OCI-LY7 (cell line): ENCODE measurements around the gene CCDC178. TPM values are rescaled to one million over a fixed set of nuclear protein-coding genes. Genes with fewer than 3 reads are reported as not detected.

Experiments
- BruUV-seq: library from RNA; stranded (reverse); fragments of 400-500 nt; replicated peaks from 2 replicates; lab custom pipeline; 2021; lab: Mats Ljungman, UMichigan
- CTCF ChIA-PET: fragments of 300-600 bp; sonication (Branson Sonifier 250); formaldehyde crosslinking; loops from one replicate; lab custom pipeline; 2022; ENCODE audit warnings: antibody characterized with exemption; ENCODE audit not compliant: unreplicated experiment; lab: Charles Lee
- POLR2A ChIA-PET: fragments of 300-600 bp; sonication (Branson Sonifier 250); formaldehyde crosslinking; loops from one replicate; lab custom pipeline; 2022; ENCODE audit warnings: antibody characterized with exemption; lab: Charles Lee
- DNase-seq: peaks from one replicate; pipeline ENCODE4 v3.0.0-alpha.2; 2015; ENCODE audit warnings: low spot score
- H2AFZ ChIP-seq: fragments of 200-600 bp; sonication (generic), shearing (Covaris generic); 2 replicates; pipeline ENCODE4 v1.6.1; 2014; ENCODE audit warnings: mild to moderate bottlenecking, antibody characterized with exemption, low read length, moderate library complexity
- H3K27ac ChIP-seq: fragments of 200-600 bp; sonication (generic); 2 replicates; pipeline ENCODE4 v1.5.1; 2014; ENCODE audit warnings: mixed run types, low read depth, mild to moderate bottlenecking, moderate library complexity, low read length, inconsistent platforms; ENCODE audit not compliant: poor library complexity, severe bottlenecking
- H3K36me3 ChIP-seq: fragments of 200-600 bp; sonication (generic); 2 replicates; pipeline ENCODE4 v1.6.1; 2014; ENCODE audit warnings: mild to moderate bottlenecking, antibody characterized with exemption, low read length, moderate library complexity, mixed read lengths; ENCODE audit not compliant: insufficient read depth
- H3K4me1 ChIP-seq: fragments of 200-600 bp; sonication (generic); 2 replicates; pipeline ENCODE4 v1.5.1; 2014; ENCODE audit warnings: mild to moderate bottlenecking, low read length; ENCODE audit not compliant: insufficient read depth, poor library complexity, severe bottlenecking
- H3K4me2 ChIP-seq: fragments of 200-600 bp; sonication (generic); 2 replicates; pipeline ENCODE4 v1.6.1; 2014; ENCODE audit warnings: mild to moderate bottlenecking, low read length
- H3K4me3 ChIP-seq: fragments of 200-600 bp; sonication (generic); 2 replicates; pipeline ENCODE4 v1.5.1; 2014; ENCODE audit warnings: mild to moderate bottlenecking, low read depth, low read length; ENCODE audit not compliant: poor library complexity, severe bottlenecking
- H3K79me2 ChIP-seq: fragments of 200-600 bp; sonication (generic); 2 replicates; pipeline ENCODE4 v1.6.1; 2016; ENCODE audit warnings: low read depth, mild to moderate bottlenecking, low read length, moderate library complexity, mixed read lengths; ENCODE audit not compliant: insufficient read depth
- H3K9me2 ChIP-seq: fragments of 200-600 bp; sonication (generic); 2 replicates; pipeline ENCODE4 v1.6.1; 2016; ENCODE audit warnings: mild to moderate bottlenecking, low read length, mixed read lengths; ENCODE audit not compliant: insufficient read depth
- H3K9me3 ChIP-seq: fragments of 200-600 bp; sonication (generic); 2 replicates; pipeline ENCODE4 v1.6.1; 2014; ENCODE audit warnings: mild to moderate bottlenecking, mixed run types, low read length, mixed read lengths
- H4K20me1 ChIP-seq: fragments of 200-600 bp; sonication (generic); 2 replicates; pipeline ENCODE4 v1.6.1; 2014; ENCODE audit warnings: mild to moderate bottlenecking, antibody characterized with exemption, low read length, moderate library complexity, mixed read lengths; ENCODE audit not compliant: insufficient read depth
- EZH2phosphoT487 ChIP-seq: fragments of 200-600 bp; sonication (generic); IDR thresholded peaks from 2 replicates; pipeline ENCODE4 v1.6.1; 2018; ENCODE audit warnings: low read depth, borderline replicate concordance, mild to moderate bottlenecking, mixed run types, antibody characterized with exemption, low read length, moderate library complexity, mixed read lengths
- intact Hi-C: fragments of 100-400 bp; cut with micrococcal nuclease; formaldehyde crosslinking; loops from one replicate; pipeline ENCODE4 v1.10.0; 2022; ENCODE audit not compliant: unreplicated experiment
- total RNA-seq, 2 experiments: library from RNA; depleted of rRNA in 1 of 2; stranded (reverse); fragments of >200 nt in 1 of 2; shearing (Covaris generic) in 1 of 2; gene quantifications; 2 replicates each; pipeline ENCODE4 v1.2.3, GENCODE V29; 2014 to 2022
- TF ChIP-seq, protein P1 (sequence below): fragments of 200-600 bp; sonication (generic); conservative IDR thresholded peaks from 2 replicates; pipeline ENCODE4 v1.5.1; 2014; ENCODE audit warnings: mild to moderate bottlenecking, antibody characterized with exemption, low read length, moderate library complexity, mixed read lengths

CCDC178 gene
- total RNA-seq, 2 experiments from 2014 or later: not detected

DNA sequence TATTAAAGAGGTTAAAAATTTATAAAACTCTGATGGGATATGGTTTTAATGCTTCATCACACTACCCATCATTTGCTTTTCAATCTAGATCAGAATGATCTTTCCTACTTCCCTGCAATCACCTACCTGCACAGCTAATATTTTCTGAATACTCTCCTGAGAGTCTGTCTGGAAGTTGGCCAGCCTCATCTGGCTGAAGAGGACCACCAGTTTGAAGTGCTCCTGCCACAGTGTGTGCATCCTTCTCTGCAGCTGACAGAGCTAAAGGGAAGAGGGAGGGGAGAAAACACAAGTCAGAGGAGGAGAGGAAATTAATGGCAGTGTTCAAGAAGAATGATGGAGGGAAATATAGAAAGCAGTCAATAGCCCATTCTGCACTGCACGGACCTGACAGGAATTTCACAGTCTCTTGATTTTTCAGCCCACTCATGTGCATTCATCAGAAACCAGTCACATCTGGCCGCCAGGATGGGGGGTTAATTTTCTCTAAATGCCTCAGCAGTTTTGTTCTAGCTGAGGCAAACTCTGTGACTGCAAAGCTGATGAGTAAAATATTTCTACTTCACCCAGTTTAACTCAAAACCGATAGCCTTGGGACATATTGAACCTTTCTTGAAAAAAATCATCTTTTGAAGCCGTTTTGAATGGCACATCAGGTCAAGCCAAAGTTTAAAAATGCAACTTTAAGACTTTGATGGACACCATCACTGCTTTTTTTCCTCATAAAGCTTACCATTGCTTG is 465.9 kb downstream of the CCDC178 start:
- Histone ChIP-seq H3K36me3 (no peaks in the 10 kb centered on the region), H3K4me1 (peaks cover 34% of the 10 kb centered on the region), H3K4me2 (peak overlapping the region; percentile 83), H2AFZ (peak overlapping the region; percentile 88), H3K4me3 (peak overlapping the region; percentile 59), H3K9me3 (no peaks in the 10 kb centered on the region), H3K79me2 (no peaks in the 10 kb centered on the region), H4K20me1 (no peaks in the 10 kb centered on the region), H3K9me2 (no peaks in the 10 kb centered on the region), H3K27ac (peak overlapping the region; percentile 78)
- TF ChIP-seq EZH2phosphoT487: no peak
- TF ChIP-seq, protein P1, sequence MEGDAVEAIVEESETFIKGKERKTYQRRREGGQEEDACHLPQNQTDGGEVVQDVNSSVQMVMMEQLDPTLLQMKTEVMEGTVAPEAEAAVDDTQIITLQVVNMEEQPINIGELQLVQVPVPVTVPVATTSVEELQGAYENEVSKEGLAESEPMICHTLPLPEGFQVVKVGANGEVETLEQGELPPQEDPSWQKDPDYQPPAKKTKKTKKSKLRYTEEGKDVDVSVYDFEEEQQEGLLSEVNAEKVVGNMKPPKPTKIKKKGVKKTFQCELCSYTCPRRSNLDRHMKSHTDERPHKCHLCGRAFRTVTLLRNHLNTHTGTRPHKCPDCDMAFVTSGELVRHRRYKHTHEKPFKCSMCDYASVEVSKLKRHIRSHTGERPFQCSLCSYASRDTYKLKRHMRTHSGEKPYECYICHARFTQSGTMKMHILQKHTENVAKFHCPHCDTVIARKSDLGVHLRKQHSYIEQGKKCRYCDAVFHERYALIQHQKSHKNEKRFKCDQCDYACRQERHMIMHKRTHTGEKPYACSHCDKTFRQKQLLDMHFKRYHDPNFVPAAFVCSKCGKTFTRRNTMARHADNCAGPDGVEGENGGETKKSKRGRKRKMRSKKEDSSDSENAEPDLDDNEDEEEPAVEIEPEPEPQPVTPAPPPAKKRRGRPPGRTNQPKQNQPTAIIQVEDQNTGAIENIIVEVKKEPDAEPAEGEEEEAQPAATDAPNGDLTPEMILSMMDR: no peak
- ChIA-PET CTCF (interaction anchor here (0.5 kb wide), 1 partner anchor 37 kb away, joined by 3 read pairs; no protein-coding TSS in a partner anchor), POLR2A (no interaction called here)
- intact Hi-C loops: no loop called here
- no TSS peak for BruUV-seq
- peak; percentile 77 for DNase-seq

- no peaks in the 10 kb centered on the region for H3K79me2 ChIP-seq
- H3K4me2 ChIP-seq: no peak overlapping the region
- ChIA-PET POLR2A (no interaction called here), CTCF (no interaction called here)
- intact Hi-C loops: no loop called here
- no peak overlapping the region for H3K4me3 ChIP-seq
- no peak overlapping the region for H2AFZ ChIP-seq
- peaks cover 6% of the 10 kb centered on the region for H3K4me1 ChIP-seq
- H3K9me3 ChIP-seq: no peaks in the 10 kb centered on the region
- DNase-seq: no peak
- H3K27ac ChIP-seq: no peak overlapping the region
- no TSS peak for BruUV-seq
- H3K36me3 ChIP-seq: no peaks in the 10 kb centered on the region
- H3K9me2 ChIP-seq: no peaks in the 10 kb centered on the region
- H4K20me1 ChIP-seq: no peaks in the 10 kb centered on the region
- TF ChIP-seq, protein P1: no peak
- no peak for TF ChIP-seq EZH2phosphoT487
Observed at GRCh38 chr18:32968248-32968647, 472.3 kb downstream of the CCDC178 start.

GRCh38 chr18:32966141-32966540 is 474.4 kb downstream of the CCDC178 start:
- BruUV-seq: no TSS peak
- Histone ChIP-seq H3K9me3 (no peaks in the 10 kb centered on the region), H3K4me1 (no peaks in the 10 kb centered on the region), H3K4me2 (no peak overlapping the region), H3K27ac (no peak overlapping the region), H3K9me2 (no peaks in the 10 kb centered on the region), H3K79me2 (no peaks in the 10 kb centered on the region), H4K20me1 (no peaks in the 10 kb centered on the region), H3K4me3 (no peak overlapping the region), H3K36me3 (no peaks in the 10 kb centered on the region), H2AFZ (no peak overlapping the region)
- ChIA-PET POLR2A (no interaction called here), CTCF (no interaction called here)
- no peak for DNase-seq
- no peak for TF ChIP-seq EZH2phosphoT487
- TF ChIP-seq, protein P1: no peak
- intact Hi-C loops: no loop called here
